Upper lobe of right lung (tissue), 1 donor: ENCODE data around the gene CIC. TPM values are rescaled to one million over a fixed set of nuclear protein-coding genes. Genes with fewer than 3 reads are reported as not detected.

Experiments used
- ATAC-seq: fragments of 200-7000 bp; cut with Tn5 transposase; one replicate; pipeline ENCODE4 v1.9.1; 2020; ENCODE audit warnings: mild to moderate bottlenecking, moderate library complexity
- DNase-seq: peaks from one replicate; pipeline ENCODE4 v3.0.0-alpha.2; 2020
- H3K27ac ChIP-seq: fragments of 200-600 bp; one replicate; pipeline ENCODE4 v1.8.0; 2022
- H3K27me3 ChIP-seq: fragments of 200-600 bp; one replicate; pipeline ENCODE4 v1.8.0; 2022; ENCODE audit warnings: mild to moderate bottlenecking
- H3K36me3 ChIP-seq: fragments of 200-600 bp; one replicate; pipeline ENCODE4 v1.8.0; 2022
- H3K4me1 ChIP-seq: fragments of 200-600 bp; one replicate; pipeline ENCODE4 v1.8.0; 2022
- H3K4me3 ChIP-seq: fragments of 200-600 bp; one replicate; pipeline ENCODE4 v1.8.0; 2022; ENCODE audit warnings: mild to moderate bottlenecking
- H3K9me3 ChIP-seq: fragments of 200-600 bp; one replicate; pipeline ENCODE4 v1.8.0; 2022
- CTCF ChIP-seq: fragments of 200-600 bp; IDR thresholded peaks from one replicate; pipeline ENCODE4 v1.8.0; 2022; ENCODE audit warnings: antibody characterized with exemption
- intact Hi-C: fragments of 100-400 bp; cut with DNase I; formaldehyde crosslinking; loops from one replicate; pipeline ENCODE4 v1.11.0; 2022
- total RNA-seq: library from RNA; stranded (reverse); fragmentation: NEBNext Ultra II Directional; extraction: Animal tissue kit (Norgen Biotek cat#: 25700); gene quantifications from one replicate; pipeline ENCODE4 v1.2.1, GENCODE V29; 2021
- donor health status: DM: no; HTN: yes; CAD: no; lungs with severe emphysema.

Gene CIC
- total RNA-seq, 1 donor from 2014 or later = 76.7 TPM

GRCh38 chr19:42303876-42304275, 34.8 kb downstream of the CIC start:
- no peak for DNase-seq
- no peak overlapping the region for H3K4me3 ChIP-seq
- H3K27me3 ChIP-seq = no peaks in the 10 kb centered on the region
- H3K4me1 ChIP-seq = no peaks in the 10 kb centered on the region
- no peak overlapping the region for H3K27ac ChIP-seq
- H3K9me3 ChIP-seq = no peaks in the 10 kb centered on the region
- no peak for ATAC-seq
- no peaks in the 10 kb centered on the region for H3K36me3 ChIP-seq
- intact Hi-C loops = no loop called here
- no peak for TF ChIP-seq CTCF

GRCh38 chr19:42306646-42307045, 37.6 kb downstream of the CIC start:
- Histone ChIP-seq H3K9me3 (no peaks in the 10 kb centered on the region), H3K27ac (no peak overlapping the region), H3K4me3 (no peak overlapping the region), H3K27me3 (peaks cover 8% of the 10 kb centered on the region), H3K36me3 (no peaks in the 10 kb centered on the region), H3K4me1 (no peaks in the 10 kb centered on the region)
- no peak for TF ChIP-seq CTCF
- DNase-seq = no peak
- ATAC-seq = no peak
- intact Hi-C loops = no loop called here

GRCh38 chr19:42309686-42310085, 40.6 kb downstream of the CIC start:
- Histone ChIP-seq H3K4me1 (no peaks in the 10 kb centered on the region), H3K27me3 (peaks cover 35% of the 10 kb centered on the region), H3K4me3 (no peak overlapping the region), H3K27ac (no peak overlapping the region), H3K36me3 (no peaks in the 10 kb centered on the region), H3K9me3 (no peaks in the 10 kb centered on the region)
- DNase-seq = no peak
- intact Hi-C loops = no loop called here
- no peak for ATAC-seq
- no peak for TF ChIP-seq CTCF

GRCh38 chr19:42311657-42312056, 42.6 kb downstream of the CIC start:
- Histone ChIP-seq H3K27me3 (peaks cover 36% of the 10 kb centered on the region), H3K4me1 (no peaks in the 10 kb centered on the region), H3K4me3 (no peak overlapping the region), H3K36me3 (no peaks in the 10 kb centered on the region), H3K9me3 (no peaks in the 10 kb centered on the region), H3K27ac (no peak overlapping the region)
- intact Hi-C loops = no loop called here
- no peak for DNase-seq
- no peak for ATAC-seq
- no peak for TF ChIP-seq CTCF

GRCh38 chr19:42312370-42312769, 43.3 kb downstream of the CIC start:
- Histone ChIP-seq H3K4me3 (no peak overlapping the region), H3K9me3 (no peaks in the 10 kb centered on the region), H3K27me3 (peaks cover 36% of the 10 kb centered on the region), H3K4me1 (peaks cover 4% of the 10 kb centered on the region), H3K36me3 (no peaks in the 10 kb centered on the region), H3K27ac (no peak overlapping the region)
- ATAC-seq (no peak), DNase-seq (no peak)
- intact Hi-C loops = no loop called here
- TF ChIP-seq CTCF = no peak
